Mesothelial cell of epicardium (in vitro differentiated cells): ENCODE measurements around the gene REC8. TPM values are rescaled to one million over a fixed set of nuclear protein-coding genes. Genes with fewer than 3 reads are reported as not detected.

Experiments used
- DNase-seq, 2 experiments: peaks; one replicate each; pipeline ENCODE4 v3.0.0; 2021; ENCODE audit warnings: low spot score in 2 of 2; ENCODE audit not compliant: unreplicated experiment in 2 of 2
- H3K27ac Mint-ChIP-seq: 2 replicates; pipeline ENCODE4 v1.8.0; 2021; ENCODE audit warnings: mixed read lengths
- H3K27me3 Mint-ChIP-seq: 2 replicates; pipeline ENCODE4 v1.8.0; 2021; ENCODE audit warnings: low read depth, mixed read lengths
- H3K36me3 Mint-ChIP-seq: 2 replicates; pipeline ENCODE4 v1.8.0; 2021; ENCODE audit warnings: mixed read lengths
- H3K4me1 Mint-ChIP-seq: 2 replicates; pipeline ENCODE4 v1.8.0; 2021; ENCODE audit warnings: mixed read lengths
- H3K4me3 Mint-ChIP-seq: 2 replicates; pipeline ENCODE4 v1.8.0; 2021; ENCODE audit warnings: mild to moderate bottlenecking, moderate library complexity, mixed read lengths
- H3K9me3 Mint-ChIP-seq: 2 replicates; pipeline ENCODE4 v1.8.0; 2021; ENCODE audit warnings: mixed read lengths
- total RNA-seq: library from RNA; stranded (reverse); gene quantifications from 3 replicates; pipeline ENCODE4 v1.2.1, GENCODE V29; 2021
- TF ChIP-seq, protein P1 (sequence below): fragments of 200-600 bp; sonication (generic); IDR thresholded peaks from one replicate; pipeline ENCODE4 v1.5.0; 2021; ENCODE audit warnings: antibody characterized with exemption; ENCODE audit not compliant: unreplicated experiment

Gene REC8
- total RNA-seq, 1 donor from 2014 or later, result 486 TPM

DNA sequence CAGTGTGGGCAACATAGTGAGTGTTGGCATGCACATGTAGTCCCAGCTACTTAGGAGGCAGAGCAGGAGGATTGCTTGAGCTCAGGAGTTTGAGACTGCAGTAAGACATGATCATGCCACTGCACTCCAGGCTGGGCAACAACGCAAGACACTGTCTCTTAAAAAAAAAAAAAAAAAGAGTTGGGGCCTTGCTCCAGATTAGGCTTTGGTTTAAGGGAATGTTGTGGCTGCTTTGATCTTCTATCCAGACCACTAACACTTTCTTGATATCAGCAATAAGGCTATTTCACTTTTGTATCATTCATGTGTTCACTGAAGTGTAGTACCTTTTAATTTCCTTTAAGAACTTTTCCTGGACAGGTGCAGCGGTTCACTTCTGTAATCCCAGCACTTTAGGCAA lies 44.2 kb upstream of the REC8 start:
- Mint-ChIP-seq H3K27me3 (no peaks in the 10 kb centered on the region), H3K27ac (no peak overlapping the region), H3K4me1 (no peaks in the 10 kb centered on the region)

DNA sequence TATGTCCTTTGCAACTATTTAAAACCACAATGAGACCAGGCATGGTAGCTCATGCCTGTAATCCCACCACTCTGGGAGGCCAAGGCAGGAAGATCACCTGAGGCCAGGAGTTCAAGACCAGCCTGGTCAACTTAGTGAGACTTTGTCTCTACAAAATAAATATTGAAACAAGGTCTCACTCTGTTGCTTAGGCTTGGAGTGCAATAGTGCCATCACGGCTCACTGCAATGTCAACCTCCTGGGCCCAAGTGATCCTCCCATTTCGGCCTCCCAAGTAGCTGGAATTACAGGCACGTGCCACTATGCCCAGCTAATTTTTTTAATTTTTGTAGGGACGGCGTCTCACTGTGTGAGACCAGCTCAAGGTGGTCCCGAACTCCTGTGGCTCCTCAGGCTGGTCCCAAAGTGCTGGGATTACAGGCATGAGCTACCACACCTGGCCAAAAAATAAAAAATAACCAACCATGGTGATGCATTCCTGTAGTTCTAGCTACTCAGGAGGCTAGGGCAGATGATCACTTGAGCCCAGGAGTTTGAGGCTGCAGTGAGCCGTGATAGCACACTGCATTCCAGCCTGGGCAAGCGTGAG lies 42.4 kb upstream of the REC8 start:
- Mint-ChIP-seq H3K4me1 (no peaks in the 10 kb centered on the region), H3K9me3 (no peaks in the 10 kb centered on the region), H3K36me3 (peaks cover 3% of the 10 kb centered on the region), H3K27me3 (no peaks in the 10 kb centered on the region), H3K27ac (no peak overlapping the region), H3K4me3 (no peak overlapping the region)
- TF ChIP-seq, protein P1, sequence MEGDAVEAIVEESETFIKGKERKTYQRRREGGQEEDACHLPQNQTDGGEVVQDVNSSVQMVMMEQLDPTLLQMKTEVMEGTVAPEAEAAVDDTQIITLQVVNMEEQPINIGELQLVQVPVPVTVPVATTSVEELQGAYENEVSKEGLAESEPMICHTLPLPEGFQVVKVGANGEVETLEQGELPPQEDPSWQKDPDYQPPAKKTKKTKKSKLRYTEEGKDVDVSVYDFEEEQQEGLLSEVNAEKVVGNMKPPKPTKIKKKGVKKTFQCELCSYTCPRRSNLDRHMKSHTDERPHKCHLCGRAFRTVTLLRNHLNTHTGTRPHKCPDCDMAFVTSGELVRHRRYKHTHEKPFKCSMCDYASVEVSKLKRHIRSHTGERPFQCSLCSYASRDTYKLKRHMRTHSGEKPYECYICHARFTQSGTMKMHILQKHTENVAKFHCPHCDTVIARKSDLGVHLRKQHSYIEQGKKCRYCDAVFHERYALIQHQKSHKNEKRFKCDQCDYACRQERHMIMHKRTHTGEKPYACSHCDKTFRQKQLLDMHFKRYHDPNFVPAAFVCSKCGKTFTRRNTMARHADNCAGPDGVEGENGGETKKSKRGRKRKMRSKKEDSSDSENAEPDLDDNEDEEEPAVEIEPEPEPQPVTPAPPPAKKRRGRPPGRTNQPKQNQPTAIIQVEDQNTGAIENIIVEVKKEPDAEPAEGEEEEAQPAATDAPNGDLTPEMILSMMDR, result no peak
- DNase-seq, result no peak

More for the DNA sequence above, 44.2 kb upstream of the REC8 start:
- Mint-ChIP-seq H3K36me3 (peaks cover 13% of the 10 kb centered on the region), H3K4me3 (no peak overlapping the region), H3K9me3 (no peaks in the 10 kb centered on the region)
- no peak for DNase-seq
- TF ChIP-seq, protein P1, result no peak

DNA sequence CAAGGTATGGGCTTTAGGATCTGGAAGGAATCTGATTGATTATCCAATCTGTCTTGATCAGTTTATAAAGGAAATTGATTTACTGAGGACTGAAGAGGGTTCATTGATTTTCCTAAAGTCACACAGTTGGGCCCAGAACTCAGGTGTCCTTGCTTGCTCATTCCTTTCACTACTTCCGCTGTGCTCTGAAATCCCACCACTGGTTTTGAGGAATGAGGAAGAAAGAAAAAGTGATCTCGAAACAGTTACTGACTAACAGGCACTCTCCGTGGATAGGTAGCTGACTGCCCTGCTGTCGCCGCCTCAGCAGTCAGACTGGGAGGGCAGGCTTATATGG lies 41.5 kb upstream of the REC8 start, which contains the start of gene FITM1:
TSS of gene FITM1 (plus strand) at position 280 of the 337 bp plus-strand sequence. CDS start 905 bp downstream, outside the sequence.
- TF ChIP-seq, protein P1, result no peak
- H3K27ac Mint-ChIP-seq, result no peak within 1 kb of the TSS
- no peak for DNase-seq
- no peak within 1 kb of the TSS for H3K4me3 Mint-ChIP-seq
- no peaks in the 10 kb centered on the region for H3K27me3 Mint-ChIP-seq
- peaks cover under 1% of the 10 kb centered on the region for H3K36me3 Mint-ChIP-seq
- peaks cover 3% of the 10 kb centered on the region for H3K4me1 Mint-ChIP-seq
- H3K9me3 Mint-ChIP-seq, result no peaks in the 10 kb centered on the region

DNA sequence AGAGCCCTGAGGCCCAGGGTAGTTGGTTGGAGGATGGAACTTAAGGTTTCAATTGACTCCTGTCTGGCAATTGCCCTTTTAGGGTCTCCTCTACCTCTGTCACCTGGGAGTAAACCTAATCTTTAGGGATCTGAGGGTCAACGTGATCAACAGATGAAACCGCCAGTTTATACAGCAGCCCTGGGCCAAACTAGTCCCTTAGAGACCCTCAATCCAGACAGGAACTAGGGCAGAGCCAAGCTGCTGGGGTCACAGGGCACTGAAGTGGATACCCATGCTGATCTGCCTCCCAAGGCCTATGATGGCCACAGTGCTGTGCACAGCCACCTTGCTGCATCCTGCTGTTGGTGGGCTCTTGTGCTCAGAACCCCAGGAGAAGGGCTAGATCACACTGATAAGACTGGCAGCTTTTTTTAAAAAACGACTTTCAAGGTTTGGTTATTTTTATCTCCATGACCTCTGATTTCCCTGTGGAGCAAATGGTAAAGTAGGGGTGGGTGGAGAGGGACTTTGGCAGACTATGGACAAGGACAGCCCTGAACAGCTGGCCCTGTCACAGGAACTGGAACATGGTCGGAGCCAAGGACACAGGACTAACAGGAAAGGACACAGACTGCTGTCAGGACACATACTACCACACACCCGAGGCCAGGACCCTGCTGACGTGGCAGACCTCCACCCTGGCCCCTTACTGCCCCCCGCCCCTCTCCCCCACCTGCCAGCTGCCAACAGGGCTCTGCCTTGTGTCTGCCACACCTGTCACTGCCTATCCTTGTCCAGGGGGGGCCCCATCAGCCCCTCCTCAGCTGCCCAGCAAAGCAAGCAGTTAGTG lies 40.9 kb upstream of the REC8 start:
- Mint-ChIP-seq H3K27me3 (no peaks in the 10 kb centered on the region), H3K36me3 (no peaks in the 10 kb centered on the region), H3K27ac (no peak overlapping the region), H3K4me1 (peaks cover 6% of the 10 kb centered on the region), H3K4me3 (no peak overlapping the region), H3K9me3 (no peaks in the 10 kb centered on the region)
- DNase-seq, result no peak
- TF ChIP-seq, protein P1, result no peak

DNA sequence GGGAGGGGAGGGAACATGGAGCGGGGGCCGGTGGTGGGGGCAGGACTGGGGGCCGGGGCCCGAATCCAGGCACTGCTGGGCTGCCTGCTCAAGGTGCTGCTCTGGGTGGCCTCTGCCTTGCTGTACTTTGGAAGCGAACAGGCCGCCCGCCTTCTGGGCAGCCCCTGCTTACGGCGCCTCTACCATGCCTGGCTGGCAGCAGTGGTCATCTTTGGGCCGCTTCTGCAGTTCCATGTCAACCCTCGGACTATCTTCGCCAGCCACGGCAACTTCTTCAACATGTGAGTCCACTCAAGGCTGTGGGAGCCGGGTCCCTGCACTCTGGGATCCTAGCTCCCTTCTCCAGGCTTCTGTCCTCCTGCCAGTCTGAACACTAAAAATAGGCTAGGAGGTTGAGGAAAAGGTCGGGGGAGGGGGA lies 40.3 kb upstream of the REC8 start:
- TF ChIP-seq, protein P1, result no peak
- H3K4me1 Mint-ChIP-seq, result peaks cover 8% of the 10 kb centered on the region
- no peak overlapping the region for H3K27ac Mint-ChIP-seq
- H3K4me3 Mint-ChIP-seq, result no peak overlapping the region
- H3K9me3 Mint-ChIP-seq, result no peaks in the 10 kb centered on the region
- no peaks in the 10 kb centered on the region for H3K27me3 Mint-ChIP-seq
- no peaks in the 10 kb centered on the region for H3K36me3 Mint-ChIP-seq
- DNase-seq, result no peak
